DND-41 (cell line): ENCODE measurements around the gene SERBP1.
"Not testable (repeated sequence)": the region's sequence is repeated elsewhere in the genome, so short reads cannot be mapped to it uniquely, and the experiment has no call there.

Source experiments
- ATAC-seq: fragments of 200-7000 bp; cut with Tn5 transposase; 3 replicates; pipeline ENCODE4 v1.9.1; 2021; ENCODE audit warnings: low read depth; ENCODE audit not compliant: insufficient read depth
- DNase-seq: peaks from one replicate; pipeline ENCODE4 v3.0.0-alpha.2; 2020
- H2AFZ ChIP-seq: 2 replicates; pipeline ENCODE4 v1.6.0; 2012; ENCODE audit warnings: low read depth, low read length
- H3K27ac ChIP-seq: 2 replicates; pipeline ENCODE4 v1.5.1; 2012; ENCODE audit warnings: low read length, inconsistent platforms
- H3K27me3 ChIP-seq: fragments of 200-600 bp; sonication (generic); 2 replicates; pipeline ENCODE4 v1.6.0; 2012; ENCODE audit warnings: low read length, mild to moderate bottlenecking, inconsistent platforms; ENCODE audit not compliant: insufficient read depth, poor library complexity
- H3K36me3 ChIP-seq: 2 replicates; pipeline ENCODE4 v1.5.1; 2012; ENCODE audit warnings: low read length, inconsistent platforms; ENCODE audit not compliant: insufficient read depth
- H3K4me1 ChIP-seq: 2 replicates; pipeline ENCODE4 v1.5.1; 2012; ENCODE audit warnings: mild to moderate bottlenecking, low read length; ENCODE audit not compliant: insufficient read depth
- H3K4me2 ChIP-seq: 2 replicates; pipeline ENCODE4 v1.6.0; 2012; ENCODE audit warnings: mild to moderate bottlenecking, moderate library complexity, low read length, inconsistent platforms; ENCODE audit not compliant: insufficient read depth
- H3K4me3 ChIP-seq, 2 experiments: fragments of 200-600 bp in 1 of 2; shearing (Covaris generic) in 1 of 2; 2 replicates each; pipeline ENCODE4 v1.5.1; 2012 to 2016; ENCODE audit warnings: inconsistent platforms in 2 of 2, low read length in 2 of 2, mild to moderate bottlenecking in 2 of 2, low read depth in 1 of 2, moderate library complexity in 1 of 2
- H3K79me2 ChIP-seq: 2 replicates; pipeline ENCODE4 v1.6.0; 2012; ENCODE audit warnings: low read length, inconsistent platforms; ENCODE audit not compliant: insufficient read depth
- H3K9ac ChIP-seq: 2 replicates; pipeline ENCODE4 v1.6.0; 2012; ENCODE audit warnings: low read depth, mild to moderate bottlenecking, inconsistent platforms, low read length, moderate library complexity
- H3K9me3 ChIP-seq: 2 replicates; pipeline ENCODE4 v1.5.1; 2012; ENCODE audit warnings: low read length, moderate library complexity, mild to moderate bottlenecking, inconsistent platforms; ENCODE audit not compliant: insufficient read depth, severe bottlenecking
- H4K20me1 ChIP-seq: 2 replicates; pipeline ENCODE4 v1.6.0; 2012; ENCODE audit warnings: low read length; ENCODE audit not compliant: insufficient read depth
- EZH2 ChIP-seq: IDR thresholded peaks from 3 replicates; pipeline ENCODE4 v1.6.1; 2012; ENCODE audit warnings: borderline replicate concordance, low read depth, mild to moderate bottlenecking, moderate library complexity, low read length, inconsistent platforms; ENCODE audit not compliant: severe bottlenecking
- TF ChIP-seq, protein P1 (sequence below): IDR thresholded peaks from 2 replicates; pipeline ENCODE4 v1.5.1; 2012; ENCODE audit warnings: borderline replicate concordance, low read length, moderate library complexity, mild to moderate bottlenecking; ENCODE audit not compliant: poor library complexity, severe bottlenecking; ENCODE audit errors: extremely low read depth

The SERBP1 gene

DNA sequence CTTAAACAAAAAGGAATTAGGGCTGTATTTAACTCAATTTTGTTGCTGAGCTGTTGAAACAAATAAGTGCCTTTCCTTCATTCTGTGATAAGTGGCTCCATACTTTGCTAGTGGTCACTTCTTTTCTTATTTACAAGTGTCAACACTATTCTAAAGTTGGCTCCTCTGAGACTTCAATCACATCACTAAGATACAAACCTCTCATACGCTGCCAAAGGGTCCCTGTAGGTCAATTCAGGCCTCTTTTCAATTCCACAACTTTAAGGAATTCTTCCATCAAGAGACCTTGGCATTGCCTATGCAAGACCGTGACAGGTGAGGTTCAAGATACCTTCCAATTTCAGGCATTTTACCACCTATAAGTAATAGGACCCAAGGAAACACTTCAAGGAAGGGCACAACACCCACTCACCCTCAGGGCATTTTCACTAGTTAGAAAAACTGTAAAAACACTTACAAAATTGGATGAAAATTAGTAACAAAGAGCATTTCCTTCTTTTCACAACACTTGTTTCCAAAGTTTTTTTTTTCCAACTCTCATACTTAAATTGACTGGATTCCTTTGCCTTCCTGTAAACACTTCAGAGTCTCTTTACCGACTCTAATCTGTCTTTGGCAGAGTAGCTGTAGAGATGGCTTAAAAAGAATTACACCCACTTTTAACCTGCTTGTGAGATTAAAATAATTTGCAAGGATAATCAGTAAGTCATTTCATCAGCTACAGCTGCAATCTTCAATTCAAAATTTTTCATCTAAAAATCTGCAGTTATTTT, 24.5 kb downstream of the SERBP1 start:
- TF ChIP-seq, protein P1, sequence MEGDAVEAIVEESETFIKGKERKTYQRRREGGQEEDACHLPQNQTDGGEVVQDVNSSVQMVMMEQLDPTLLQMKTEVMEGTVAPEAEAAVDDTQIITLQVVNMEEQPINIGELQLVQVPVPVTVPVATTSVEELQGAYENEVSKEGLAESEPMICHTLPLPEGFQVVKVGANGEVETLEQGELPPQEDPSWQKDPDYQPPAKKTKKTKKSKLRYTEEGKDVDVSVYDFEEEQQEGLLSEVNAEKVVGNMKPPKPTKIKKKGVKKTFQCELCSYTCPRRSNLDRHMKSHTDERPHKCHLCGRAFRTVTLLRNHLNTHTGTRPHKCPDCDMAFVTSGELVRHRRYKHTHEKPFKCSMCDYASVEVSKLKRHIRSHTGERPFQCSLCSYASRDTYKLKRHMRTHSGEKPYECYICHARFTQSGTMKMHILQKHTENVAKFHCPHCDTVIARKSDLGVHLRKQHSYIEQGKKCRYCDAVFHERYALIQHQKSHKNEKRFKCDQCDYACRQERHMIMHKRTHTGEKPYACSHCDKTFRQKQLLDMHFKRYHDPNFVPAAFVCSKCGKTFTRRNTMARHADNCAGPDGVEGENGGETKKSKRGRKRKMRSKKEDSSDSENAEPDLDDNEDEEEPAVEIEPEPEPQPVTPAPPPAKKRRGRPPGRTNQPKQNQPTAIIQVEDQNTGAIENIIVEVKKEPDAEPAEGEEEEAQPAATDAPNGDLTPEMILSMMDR: no peak
- no peak for TF ChIP-seq EZH2
- H3K79me2 ChIP-seq: no peaks in the 10 kb centered on the region
- no peak for ATAC-seq
- no peaks in the 10 kb centered on the region for H3K27me3 ChIP-seq
- no peak overlapping the region for H3K4me2 ChIP-seq
- no peak overlapping the region for H3K27ac ChIP-seq
- H3K9me3 ChIP-seq: no peaks in the 10 kb centered on the region
- H3K36me3 ChIP-seq: peaks cover 23% of the 10 kb centered on the region; the same call in 1 of the 2 replicates
- no peaks in the 10 kb centered on the region for H3K4me1 ChIP-seq
- H3K4me3 ChIP-seq: no peak overlapping the region
- DNase-seq: no peak
- no peak overlapping the region for H2AFZ ChIP-seq
- peaks cover 16% of the 10 kb centered on the region; the same call in 1 of the 2 replicates for H4K20me1 ChIP-seq
- no peak overlapping the region for H3K9ac ChIP-seq

GRCh38 chr1:67404212-67404620, 26.0 kb downstream of the SERBP1 start:
- H3K4me3 ChIP-seq: no peak overlapping the region
- H2AFZ ChIP-seq: no peak overlapping the region
- H3K4me1 ChIP-seq: no peaks in the 10 kb centered on the region
- DNase-seq: no peak
- no peak for ATAC-seq
- peaks cover 16% of the 10 kb centered on the region; the same call in 1 of the 2 replicates for H4K20me1 ChIP-seq
- H3K36me3 ChIP-seq: peaks cover 9% of the 10 kb centered on the region; the same call in 1 of the 2 replicates
- H3K9me3 ChIP-seq: no peaks in the 10 kb centered on the region
- no peak overlapping the region for H3K27ac ChIP-seq
- TF ChIP-seq, protein P1: no peak
- TF ChIP-seq EZH2: no peak
- H3K27me3 ChIP-seq: no peaks in the 10 kb centered on the region
- H3K9ac ChIP-seq: no peak overlapping the region
- no peaks in the 10 kb centered on the region for H3K79me2 ChIP-seq
- no peak overlapping the region for H3K4me2 ChIP-seq

DNA sequence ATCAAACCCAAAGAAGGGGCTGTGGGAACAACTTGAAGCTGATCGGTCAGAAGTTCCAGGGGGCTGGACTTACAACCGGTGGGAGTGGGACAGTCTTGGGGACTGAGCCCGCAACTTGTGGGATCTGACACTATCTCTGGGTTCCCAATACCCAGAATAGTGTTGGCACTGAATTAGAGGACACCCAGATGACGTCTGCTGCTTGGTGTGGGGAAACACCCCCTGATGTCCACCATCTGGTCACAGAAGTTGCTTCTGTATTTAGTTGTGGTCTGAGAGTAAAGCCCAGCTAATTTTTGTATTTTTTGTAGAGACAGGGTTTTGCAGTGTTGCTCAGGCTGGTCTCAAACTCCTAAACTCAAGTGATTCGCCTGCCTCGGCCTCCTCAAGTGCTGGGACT, 28.8 kb downstream of the SERBP1 start:
- H3K27ac ChIP-seq: no peak overlapping the region
- no peaks in the 10 kb centered on the region for H3K27me3 ChIP-seq
- 0 out of 2 replicates have a peak, but pooled peaks cover 2% of the 10 kb centered on the region for H4K20me1 ChIP-seq
- H3K4me2 ChIP-seq: no peak overlapping the region
- H3K4me1 ChIP-seq: no peaks in the 10 kb centered on the region
- no peak overlapping the region for H3K4me3 ChIP-seq
- no peaks in the 10 kb centered on the region for H3K79me2 ChIP-seq
- ATAC-seq (0 out of 3 replicates have a peak, but pooled peaks have one; percentile 18), DNase-seq (no peak)
- H3K9ac ChIP-seq: no peak overlapping the region
- H2AFZ ChIP-seq: no peak overlapping the region
- H3K9me3 ChIP-seq: no peaks in the 10 kb centered on the region
- no peaks in the 10 kb centered on the region; the same call in 1 of the 2 replicates for H3K36me3 ChIP-seq
- TF ChIP-seq, protein P1: no peak
- TF ChIP-seq EZH2: no peak

DNA sequence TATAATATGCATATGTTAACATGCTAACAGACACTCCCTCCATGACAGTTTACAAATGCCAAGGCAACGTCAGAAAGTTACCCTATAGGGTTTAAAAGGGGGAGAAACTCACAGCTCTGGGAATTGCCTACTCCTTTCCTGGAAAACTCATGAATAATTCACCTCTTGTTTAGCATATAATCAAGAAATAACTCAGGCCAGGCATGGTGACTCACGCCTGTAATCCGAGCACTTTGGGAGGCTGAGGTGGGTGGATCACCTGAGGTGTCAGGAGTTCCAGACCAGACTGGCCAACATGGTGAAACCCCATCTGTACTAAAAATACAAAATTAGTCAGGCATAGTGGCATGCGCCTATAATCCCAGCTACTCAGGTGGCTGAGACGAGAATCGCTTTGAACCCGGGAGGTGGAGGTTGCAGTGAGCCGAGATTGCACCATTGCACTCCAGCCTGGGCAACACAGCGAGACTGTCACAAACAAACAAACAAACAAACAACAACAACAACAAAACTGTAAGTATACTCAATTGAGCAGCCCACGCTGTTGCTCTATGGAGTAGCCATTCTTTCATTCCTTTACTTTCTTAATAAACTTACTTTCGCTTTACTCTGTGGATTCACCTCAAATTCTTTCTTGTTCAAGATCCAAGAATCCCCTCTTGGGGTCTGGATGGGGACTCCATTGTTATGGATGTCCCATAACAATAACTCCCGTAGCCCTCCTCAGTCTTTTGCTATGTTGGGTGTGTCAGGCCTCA, 30.0 kb downstream of the SERBP1 start:
- not testable (repeated sequence) for H2AFZ ChIP-seq, DNase-seq, H3K79me2 ChIP-seq, ATAC-seq, H3K27ac ChIP-seq, H3K27me3 ChIP-seq, H3K36me3 ChIP-seq, H3K4me1 ChIP-seq, H4K20me1 ChIP-seq, H3K9ac ChIP-seq, H3K9me3 ChIP-seq, H3K4me3 ChIP-seq, H3K4me2 ChIP-seq
